ENCODE results near the gene FXYD2.

FXYD2 gene

DNA sequence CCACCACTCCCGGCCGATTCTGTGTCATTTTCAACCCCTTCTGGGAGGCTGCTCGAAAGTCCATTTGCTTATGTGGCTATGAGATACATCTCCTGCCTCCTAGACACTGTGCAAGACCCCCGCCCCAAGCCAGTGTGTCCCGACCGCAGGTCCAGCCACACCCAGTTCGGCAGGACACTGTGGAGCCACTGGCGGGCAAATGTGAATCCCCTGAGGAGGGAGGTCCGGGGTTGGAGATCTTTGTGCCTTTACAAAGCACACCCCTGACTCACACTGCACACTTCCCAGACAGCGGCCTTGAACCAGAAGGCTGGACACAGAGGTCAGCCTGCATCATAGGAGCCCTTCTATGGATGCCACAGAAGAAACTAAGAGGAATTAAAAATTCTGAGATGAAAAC, 34.5 kb upstream of the FXYD2 start:
- ChIA-PET CTCF (no interaction called here), POLR2A (no interaction called here)

DNA sequence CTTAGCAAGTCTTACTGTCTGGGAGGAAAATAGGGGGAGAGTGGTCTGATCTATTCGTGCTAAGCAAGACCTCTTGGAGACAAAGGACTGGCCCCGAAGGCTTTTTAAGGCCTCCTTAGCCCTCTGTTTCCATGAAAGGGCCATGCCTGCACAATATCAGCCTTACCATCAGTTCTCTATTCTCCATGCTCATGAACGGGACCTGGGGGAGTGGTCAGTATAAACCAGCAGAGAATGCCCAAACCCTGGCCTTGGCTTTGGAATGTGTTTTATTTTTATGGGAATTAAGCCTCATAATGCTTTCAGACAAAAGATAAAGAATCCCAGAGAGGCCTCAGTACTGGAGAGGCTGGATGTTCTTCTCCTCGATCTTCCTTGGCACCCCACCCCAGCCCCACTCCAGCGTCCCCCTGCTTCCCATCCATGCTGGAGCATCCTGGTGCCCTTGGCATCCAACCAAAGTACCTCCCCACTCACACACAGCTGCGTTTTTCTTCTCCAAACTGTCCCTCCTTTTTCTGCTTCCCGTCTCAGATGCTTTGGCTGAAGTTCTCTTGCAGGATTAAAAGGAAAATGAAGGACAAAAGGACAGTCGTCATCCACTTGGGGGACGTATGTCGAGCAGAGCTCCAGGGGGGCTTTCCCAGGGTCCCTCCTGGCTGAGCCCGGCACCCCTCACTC, 33.3 kb upstream of the FXYD2 start:
- no peak for TF ChIP-seq FOXK2 (IDR thresholded peaks at IDR 0.05)
- no peak for DNase-seq (ENCODE audit: extremely low spot score)
- ChIA-PET POLR2A (no interaction called here), CTCF (no interaction called here)

More for the DNA sequence above, 34.5 kb upstream of the FXYD2 start:
- no peak for TF ChIP-seq L3MBTL2 (conservative IDR thresholded peaks at IDR 0.05)
- TF ChIP-seq, protein P1, sequence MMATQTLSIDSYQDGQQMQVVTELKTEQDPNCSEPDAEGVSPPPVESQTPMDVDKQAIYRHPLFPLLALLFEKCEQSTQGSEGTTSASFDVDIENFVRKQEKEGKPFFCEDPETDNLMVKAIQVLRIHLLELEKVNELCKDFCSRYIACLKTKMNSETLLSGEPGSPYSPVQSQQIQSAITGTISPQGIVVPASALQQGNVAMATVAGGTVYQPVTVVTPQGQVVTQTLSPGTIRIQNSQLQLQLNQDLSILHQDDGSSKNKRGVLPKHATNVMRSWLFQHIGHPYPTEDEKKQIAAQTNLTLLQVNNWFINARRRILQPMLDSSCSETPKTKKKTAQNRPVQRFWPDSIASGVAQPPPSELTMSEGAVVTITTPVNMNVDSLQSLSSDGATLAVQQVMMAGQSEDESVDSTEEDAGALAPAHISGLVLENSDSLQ (IDR thresholded peaks at IDR 0.05) = no peak
- TF ChIP-seq LEF1 (IDR thresholded peaks at IDR 0.05; ENCODE audit: borderline replicate concordance) = no peak
- no peak for TF ChIP-seq TARDBP (IDR thresholded peaks at IDR 0.05)
- no peak for TF ChIP-seq BHLHE40 (IDR thresholded peaks at IDR 0.05; ENCODE audit: borderline replicate concordance)
- no peak for TF ChIP-seq ZNF384 (IDR thresholded peaks at IDR 0.05)
- no peak for TF ChIP-seq SP1 (IDR thresholded peaks at IDR 0.05)
- TF ChIP-seq FOXM1 (IDR thresholded peaks at IDR 0.05; ENCODE audit: borderline replicate concordance) = no peak
- DNase-seq (ENCODE audit: extremely low spot score) = no peak

DNA sequence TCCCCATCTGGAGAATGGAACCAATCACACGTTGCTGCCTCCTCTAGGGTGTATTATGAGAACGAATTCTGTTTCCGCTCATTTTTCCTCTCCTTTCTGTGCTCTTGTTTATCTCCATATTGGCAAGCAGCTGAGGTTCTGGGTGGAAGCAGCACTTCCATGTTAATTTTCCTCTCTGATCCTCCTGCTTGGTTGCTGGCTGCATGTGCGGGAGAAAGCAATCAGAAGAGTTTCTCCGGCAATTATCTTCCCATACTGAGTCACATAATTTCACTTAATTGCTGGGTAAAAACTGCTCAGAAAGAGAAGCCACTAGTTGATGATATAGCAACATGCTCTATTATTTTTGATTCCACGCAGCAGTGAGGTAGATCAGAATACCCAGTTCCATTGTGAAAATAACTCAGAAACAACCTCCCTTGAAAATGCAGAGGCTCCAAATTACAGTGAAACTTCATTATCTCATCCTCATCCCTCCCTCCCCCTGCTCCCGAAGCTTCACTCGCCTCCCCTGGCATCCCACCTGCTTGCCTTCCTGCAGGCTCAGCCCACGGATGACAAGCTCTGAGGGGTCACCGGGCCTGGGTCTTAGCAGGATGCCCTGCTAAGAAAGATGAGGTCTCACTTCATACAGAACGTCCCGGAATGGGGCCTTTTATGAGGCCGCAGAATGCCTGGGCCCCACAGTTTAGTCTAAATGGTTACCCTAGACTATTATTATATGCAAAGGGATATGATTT, 31.5 kb upstream of the FXYD2 start:
- POLR2A ChIA-PET = no interaction called here
- TF ChIP-seq TARDBP (IDR thresholded peaks at IDR 0.05) (no peak), ELF4 (IDR thresholded peaks at IDR 0.05) (no peak), LEF1 (IDR thresholded peaks at IDR 0.05; ENCODE audit: borderline replicate concordance) (no peak), ARNT (IDR thresholded peaks at IDR 0.05) (no peak), BHLHE40 (IDR thresholded peaks at IDR 0.05; ENCODE audit: borderline replicate concordance) (no peak), SUZ12 (IDR thresholded peaks at IDR 0.05) (no peak), ZNF384 (IDR thresholded peaks at IDR 0.05) (no peak), L3MBTL2 (conservative IDR thresholded peaks at IDR 0.05) (no peak), NFRKB (IDR thresholded peaks at IDR 0.05) (no peak), HDGF (IDR thresholded peaks at IDR 0.05; ENCODE audit: borderline replicate concordance) (no peak), FOXK2 (IDR thresholded peaks at IDR 0.05) (no peak), FOXM1 (IDR thresholded peaks at IDR 0.05; ENCODE audit: borderline replicate concordance) (no peak), SP1 (IDR thresholded peaks at IDR 0.05) (no peak), CTBP1 (IDR thresholded peaks at IDR 0.05; ENCODE audit: borderline replicate concordance) (no peak)
- TF ChIP-seq, protein P1 (IDR thresholded peaks at IDR 0.05) = no peak
- CTCF ChIA-PET = no interaction called here
- DNase-seq (ENCODE audit: extremely low spot score) = no peak

DNA sequence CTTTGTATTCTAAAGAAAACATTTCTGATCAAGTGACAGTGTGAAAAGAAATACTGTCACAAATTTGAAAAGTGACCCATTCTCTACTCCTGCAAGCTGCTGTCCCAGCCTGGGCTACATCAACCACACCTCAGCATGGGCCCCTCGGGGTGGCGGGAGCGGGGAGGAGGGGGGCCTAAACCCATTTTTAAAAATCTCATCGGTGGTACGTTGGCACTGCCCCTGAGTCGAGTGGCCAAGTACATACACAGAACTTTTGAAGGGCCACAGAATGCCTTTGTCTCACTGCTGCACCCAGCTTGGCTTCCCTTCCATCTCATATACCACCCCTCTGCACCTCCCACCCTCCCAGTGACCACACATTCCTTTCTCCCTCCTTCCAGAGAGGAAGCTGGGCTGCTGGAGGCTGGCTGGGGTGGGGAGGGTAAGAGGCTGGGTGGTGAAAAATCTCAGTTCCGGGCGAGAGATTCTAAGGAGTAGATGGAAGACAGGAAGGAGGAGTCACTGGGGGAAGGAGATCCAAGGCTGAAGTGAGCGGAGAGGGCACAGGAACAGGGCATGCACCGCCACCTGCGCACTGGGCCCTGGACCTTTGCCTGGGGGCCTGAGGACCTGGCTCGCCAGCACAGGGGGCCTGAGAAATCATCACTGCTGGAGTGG, 30.8 kb upstream of the FXYD2 start:
- TF ChIP-seq FOXA1 (IDR thresholded peaks at IDR 0.05) = no peak
- no peak for DNase-seq (ENCODE audit: extremely low spot score)
- POLR2A ChIA-PET = no interaction called here
- CTCF ChIA-PET = no interaction called here

DNA sequence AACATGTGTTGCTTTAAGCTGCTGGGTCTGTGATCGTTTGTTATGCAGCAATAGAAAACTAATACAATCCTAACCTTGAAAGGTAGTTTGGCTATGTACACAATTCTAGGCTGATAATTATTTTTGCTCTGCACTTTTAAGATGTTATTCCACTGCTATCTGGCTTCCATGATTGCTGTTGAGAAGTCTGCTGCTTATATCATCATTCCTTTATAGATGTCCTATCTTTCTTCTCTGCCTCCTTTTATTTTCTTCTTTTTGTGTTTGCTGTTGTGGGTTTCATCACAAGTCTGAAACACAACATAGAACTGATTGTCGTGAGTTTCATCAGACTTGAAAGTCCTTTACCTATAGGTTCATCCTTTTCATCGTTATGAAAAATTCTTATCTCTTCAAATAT, 27.8 kb upstream of the FXYD2 start:
- POLR2A ChIA-PET = no interaction called here
- no peak for TF ChIP-seq BHLHE40 (IDR thresholded peaks at IDR 0.05; ENCODE audit: borderline replicate concordance)
- no peak for DNase-seq (ENCODE audit: extremely low spot score)
- CTCF ChIA-PET = interaction anchor here (1.1 kb wide), 1 partner anchor 94 kb away, joined by 4 read pairs; no protein-coding TSS in a partner anchor

DNA sequence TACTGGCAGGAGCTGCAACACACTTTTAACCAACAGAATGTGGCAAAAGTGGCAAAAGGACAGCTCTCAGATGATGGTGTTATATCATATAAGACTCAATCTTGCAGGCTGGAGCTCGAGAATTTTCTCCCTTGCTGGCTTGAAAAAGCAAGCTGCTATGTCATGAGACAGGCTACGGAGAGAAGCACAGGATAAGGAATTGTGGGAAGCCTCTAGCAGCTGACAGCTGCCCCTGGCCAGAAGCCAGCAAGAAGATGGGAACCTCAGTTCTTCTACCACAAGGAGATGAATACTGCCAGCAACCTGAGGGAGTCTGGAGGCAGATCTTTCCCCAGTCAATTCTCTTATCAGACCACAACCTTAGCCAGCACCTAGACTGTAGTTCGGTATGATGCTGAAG, 27.3 kb upstream of the FXYD2 start:
- DNase-seq (ENCODE audit: extremely low spot score) = no peak
- TF ChIP-seq TARDBP (IDR thresholded peaks at IDR 0.05) = no peak
- no peak for TF ChIP-seq CTBP1 (IDR thresholded peaks at IDR 0.05; ENCODE audit: borderline replicate concordance)
- TF ChIP-seq L3MBTL2 (conservative IDR thresholded peaks at IDR 0.05) = no peak
- no peak for TF ChIP-seq ARNT (IDR thresholded peaks at IDR 0.05)
- TF ChIP-seq, protein P1 (IDR thresholded peaks at IDR 0.05) = no peak
- TF ChIP-seq ZNF384 (IDR thresholded peaks at IDR 0.05) = no peak
- no peak for TF ChIP-seq SP1 (IDR thresholded peaks at IDR 0.05)
- TF ChIP-seq HDGF (IDR thresholded peaks at IDR 0.05; ENCODE audit: borderline replicate concordance) = no peak
- TF ChIP-seq LEF1 (IDR thresholded peaks at IDR 0.05; ENCODE audit: borderline replicate concordance) = no peak
- TF ChIP-seq SUZ12 (IDR thresholded peaks at IDR 0.05) = no peak
- CTCF ChIA-PET = interaction anchor here (1.1 kb wide), 1 partner anchor 95 kb away, joined by 4 read pairs; no protein-coding TSS in a partner anchor
- POLR2A ChIA-PET = no interaction called here

DNA sequence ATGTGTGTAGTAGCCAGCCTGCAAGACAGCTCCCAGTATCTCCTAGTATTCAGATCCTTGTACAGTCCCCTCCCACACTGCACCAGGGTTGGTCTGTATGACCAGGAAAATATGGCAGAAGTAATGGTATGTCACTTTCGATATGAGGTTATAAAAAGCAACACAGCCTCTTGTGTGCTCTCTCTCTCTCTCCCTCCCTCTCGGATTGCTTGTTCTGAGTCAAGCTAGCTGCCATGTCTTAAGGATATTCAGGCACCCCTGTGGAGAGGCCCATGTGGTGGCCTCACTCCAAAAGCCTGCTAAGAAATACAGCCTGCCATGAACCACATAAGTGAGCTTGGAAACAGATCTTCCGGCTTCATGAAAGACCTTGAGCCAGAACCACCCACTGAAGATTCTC, 26.6 kb upstream of the FXYD2 start:
- ChIA-PET POLR2A (interaction anchor here (0.9 kb wide), 1 partner anchor 49 kb away, joined by 3 read pairs; no protein-coding TSS in a partner anchor), CTCF (interaction anchor here (1.1 kb wide), 1 partner anchor 96 kb away, joined by 4 read pairs; no protein-coding TSS in a partner anchor)
- TF ChIP-seq CTBP1 (IDR thresholded peaks at IDR 0.05; ENCODE audit: borderline replicate concordance) (no peak), FOXK2 (IDR thresholded peaks at IDR 0.05) (no peak), L3MBTL2 (conservative IDR thresholded peaks at IDR 0.05) (no peak), SUZ12 (IDR thresholded peaks at IDR 0.05) (no peak), HDGF (IDR thresholded peaks at IDR 0.05; ENCODE audit: borderline replicate concordance) (no peak), ZNF384 (IDR thresholded peaks at IDR 0.05) (no peak), LEF1 (IDR thresholded peaks at IDR 0.05; ENCODE audit: borderline replicate concordance) (no peak), BHLHE40 (IDR thresholded peaks at IDR 0.05; ENCODE audit: borderline replicate concordance) (no peak), ARNT (IDR thresholded peaks at IDR 0.05) (no peak), SP1 (IDR thresholded peaks at IDR 0.05) (no peak), FOXA1 (IDR thresholded peaks at IDR 0.05) (no peak)
- no peak for DNase-seq (ENCODE audit: extremely low spot score)
